Suppressor macrophage treated with lipopolysaccharide for 4 hours (primary cell): ENCODE data around the gene STK40.

Source experiments
- DNase-seq: peaks from one replicate; pipeline ENCODE4 v3.0.0-alpha.2; 2020

The STK40 gene, protein sequence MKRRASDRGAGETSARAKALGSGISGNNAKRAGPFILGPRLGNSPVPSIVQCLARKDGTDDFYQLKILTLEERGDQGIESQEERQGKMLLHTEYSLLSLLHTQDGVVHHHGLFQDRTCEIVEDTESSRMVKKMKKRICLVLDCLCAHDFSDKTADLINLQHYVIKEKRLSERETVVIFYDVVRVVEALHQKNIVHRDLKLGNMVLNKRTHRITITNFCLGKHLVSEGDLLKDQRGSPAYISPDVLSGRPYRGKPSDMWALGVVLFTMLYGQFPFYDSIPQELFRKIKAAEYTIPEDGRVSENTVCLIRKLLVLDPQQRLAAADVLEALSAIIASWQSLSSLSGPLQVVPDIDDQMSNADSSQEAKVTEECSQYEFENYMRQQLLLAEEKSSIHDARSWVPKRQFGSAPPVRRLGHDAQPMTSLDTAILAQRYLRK

DNA sequence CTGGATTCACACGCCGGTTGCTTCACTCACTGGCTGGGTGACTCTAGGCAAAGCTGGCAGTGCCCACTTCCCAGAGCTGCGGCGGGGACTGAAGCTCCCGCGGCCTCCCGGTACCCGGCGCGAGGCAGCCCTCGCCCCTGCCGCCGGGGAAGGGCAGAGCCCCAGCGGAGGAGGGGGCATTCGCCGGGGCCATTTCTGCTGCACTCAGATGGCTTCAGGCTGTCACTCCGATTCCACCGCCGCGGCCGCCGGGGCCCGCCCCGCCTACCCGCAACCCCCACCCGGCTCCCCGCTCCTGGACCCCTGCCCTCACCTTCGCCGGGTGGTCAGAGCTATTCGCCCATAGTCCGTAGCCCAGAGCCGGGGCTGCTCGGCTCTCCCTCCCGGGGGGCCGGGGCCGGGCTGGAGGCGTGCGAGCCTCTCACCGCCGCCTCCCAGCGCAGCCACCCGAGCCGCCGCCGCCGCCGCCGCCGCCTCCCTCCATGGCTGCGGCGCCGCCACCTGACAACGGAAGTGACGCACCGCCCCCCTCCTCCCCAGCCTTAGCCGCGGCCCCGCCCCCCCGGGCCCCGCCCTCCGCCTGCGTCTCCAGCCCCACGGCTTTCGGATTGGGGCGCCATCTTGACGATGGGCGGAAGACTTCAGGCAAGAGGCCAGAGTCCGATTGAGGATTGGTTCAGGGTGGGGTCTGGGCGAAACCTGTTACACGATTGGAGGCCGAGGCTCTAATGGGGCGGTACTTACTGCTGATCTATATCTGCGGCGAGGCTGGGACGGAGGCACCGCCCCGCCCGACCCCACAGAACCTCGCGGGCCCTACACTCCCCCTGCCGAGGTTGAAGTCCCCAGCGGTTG, at the start of gene STK40:
STK40 (minus strand) TSS at position 515 of the 855 bp plus-strand sequence. CDS start 24,592 bp downstream, outside the sequence.
- peak; percentile 99 for DNase-seq

DNA sequence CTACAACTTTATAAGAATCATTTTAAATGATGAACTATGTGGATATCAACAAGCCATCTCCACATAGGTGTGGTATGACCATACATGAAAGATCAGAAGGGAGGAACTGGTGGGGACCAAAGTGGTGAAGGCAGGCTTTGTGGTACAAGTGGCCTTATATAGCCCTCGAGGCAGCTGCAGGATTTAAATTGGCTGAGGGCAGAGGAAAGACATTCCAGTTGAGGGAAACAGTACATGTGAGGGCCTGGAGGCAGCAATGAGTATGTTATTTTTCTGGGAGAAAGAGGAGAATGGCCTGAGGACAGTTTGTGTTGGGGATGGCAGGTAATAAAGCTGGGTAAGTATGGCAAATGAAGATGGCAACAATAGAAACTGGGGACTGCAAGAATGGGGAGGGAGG, 47.4 kb upstream of the STK40 start:
- no peak for DNase-seq

DNA sequence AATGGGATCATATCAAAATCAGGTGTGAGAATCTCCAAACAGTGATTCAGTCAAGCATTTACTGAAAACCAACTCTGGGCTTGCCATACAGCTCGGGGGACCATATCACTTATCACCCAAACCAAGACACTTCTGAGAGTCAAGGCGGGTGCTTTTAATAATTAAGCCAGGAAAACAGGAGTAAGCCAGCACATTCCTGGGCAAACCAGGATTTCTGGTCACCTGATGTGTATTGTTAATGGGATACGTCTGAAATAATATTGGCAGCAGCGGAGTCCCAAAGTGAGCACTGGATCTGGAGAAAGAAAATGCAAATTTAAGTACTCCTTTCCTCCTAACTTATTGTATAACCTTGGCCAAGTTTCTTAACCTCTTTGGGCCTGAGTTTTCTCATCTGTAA, 46.9 kb upstream of the STK40 start:
- DNase-seq = no peak

DNA sequence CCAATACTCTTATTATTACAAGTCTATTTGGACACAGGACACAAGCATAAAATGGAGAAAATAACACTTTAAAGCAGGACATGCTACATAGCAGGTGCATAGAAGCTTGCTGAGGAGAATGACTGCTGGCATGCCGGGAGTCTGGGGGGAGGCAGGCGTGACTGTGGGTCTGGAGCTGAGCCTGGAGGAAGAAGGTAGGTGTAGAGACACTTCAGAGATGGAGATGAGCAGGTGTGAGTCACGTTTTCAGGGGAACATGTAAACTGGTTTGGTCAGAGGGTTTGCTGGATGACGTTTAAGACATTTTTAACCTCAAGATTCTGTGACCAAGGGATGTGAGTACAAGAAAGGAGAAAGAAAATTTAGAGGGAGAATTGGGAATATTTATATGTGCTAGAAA, 40.1 kb upstream of the STK40 start:
- DNase-seq = no peak

DNA sequence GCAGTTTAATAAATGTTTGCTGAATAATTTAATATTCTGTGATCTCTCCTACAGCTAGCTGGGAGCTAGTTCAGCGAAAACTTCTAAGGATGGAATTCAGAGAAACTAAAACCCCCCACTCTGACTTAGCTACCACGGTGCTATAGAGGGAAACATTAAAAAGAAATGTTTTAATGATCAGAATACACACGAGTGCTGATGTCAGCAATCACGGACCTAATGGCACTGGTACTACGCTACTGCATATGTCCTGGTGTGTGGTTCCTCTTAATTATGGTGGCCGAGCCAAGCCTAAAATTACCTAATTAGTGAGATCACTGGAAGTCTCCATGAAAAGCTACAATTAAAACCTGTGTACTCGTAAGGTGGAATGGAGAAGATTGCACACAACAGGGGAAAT, 35.9 kb upstream of the STK40 start:
- DNase-seq = no peak

DNA sequence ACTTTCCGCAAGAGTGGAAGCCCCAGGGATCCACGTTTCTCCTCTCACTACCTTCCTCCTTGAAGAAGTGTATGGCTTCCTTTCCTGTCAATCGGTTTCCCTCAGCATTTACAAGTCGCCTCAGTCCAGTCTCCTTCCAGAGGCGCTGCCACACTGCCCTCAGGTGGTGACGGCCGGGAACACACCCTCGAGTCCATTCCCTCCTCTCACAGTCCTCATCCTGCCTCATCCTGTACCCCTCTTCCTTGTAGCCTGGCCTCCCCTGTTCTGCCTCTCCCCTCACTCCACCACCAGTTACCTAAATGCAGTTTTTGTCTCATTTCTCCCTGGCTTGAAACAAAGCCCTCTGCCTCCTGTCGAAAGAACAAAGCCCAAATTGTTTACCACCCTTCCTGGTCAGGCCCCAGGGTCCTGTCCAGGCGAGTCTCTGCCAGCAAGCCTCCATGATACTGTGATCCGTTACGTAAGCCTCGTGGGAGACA, 35.2 kb upstream of the STK40 start:
- peak; percentile 93 for DNase-seq

DNA sequence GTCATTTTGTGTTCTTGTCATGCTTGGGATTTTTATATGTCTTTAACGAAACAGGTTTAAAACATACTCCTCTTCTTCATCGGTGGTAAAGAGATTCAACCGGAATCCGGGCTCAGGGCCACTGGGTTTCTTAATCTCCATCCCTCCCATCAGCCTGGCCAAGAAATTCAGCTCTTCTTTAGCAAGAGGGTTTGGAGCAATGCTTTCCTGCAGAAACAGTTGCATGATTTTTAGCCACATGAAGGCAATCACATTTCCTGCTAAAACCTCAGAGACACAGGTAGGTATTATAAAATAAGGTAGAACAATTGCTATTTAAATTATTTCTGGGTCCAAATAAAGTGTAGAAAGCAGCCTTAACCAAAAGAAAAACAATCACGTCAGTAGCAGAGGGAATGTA, 34.7 kb upstream of the STK40 start:
- DNase-seq = no peak

DNA sequence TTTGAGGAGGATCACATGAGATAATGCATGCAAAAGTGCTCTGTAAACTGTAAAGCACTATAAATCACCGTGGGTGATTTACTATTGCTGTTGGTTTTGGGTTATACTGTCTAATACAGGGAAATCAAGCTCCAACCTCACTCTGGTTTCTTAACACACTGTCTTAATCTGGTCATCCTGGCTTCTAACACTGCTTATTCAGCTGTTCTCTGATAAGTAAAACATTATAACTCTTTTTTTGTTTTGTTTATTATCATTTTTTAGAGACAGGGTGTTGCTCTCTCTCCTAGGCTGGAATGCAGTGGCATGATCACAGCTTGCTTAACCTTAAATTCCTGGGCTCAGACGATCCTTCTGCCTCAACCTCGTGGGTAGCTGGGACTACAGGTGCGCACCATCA, 33.8 kb upstream of the STK40 start:
- DNase-seq = no peak

DNA sequence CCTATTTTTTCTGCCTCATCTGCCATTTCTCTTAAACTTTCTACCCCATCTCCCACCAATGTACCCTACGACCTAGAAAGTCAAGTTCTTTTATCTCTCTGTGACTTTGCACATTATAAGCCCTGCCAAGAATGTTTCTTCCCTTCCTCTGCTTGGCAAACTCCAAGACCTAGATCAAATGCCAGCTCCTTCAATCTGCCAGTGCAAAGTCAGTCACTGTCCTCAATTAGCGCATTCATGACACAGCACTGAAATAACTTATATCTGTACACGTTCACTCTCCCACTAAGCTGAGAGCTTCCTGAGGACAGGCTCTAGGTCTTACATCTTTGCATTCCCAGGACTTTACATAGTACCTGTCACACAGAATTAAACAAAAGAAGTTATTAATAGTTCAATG, 33.4 kb upstream of the STK40 start:
- DNase-seq = no peak

DNA sequence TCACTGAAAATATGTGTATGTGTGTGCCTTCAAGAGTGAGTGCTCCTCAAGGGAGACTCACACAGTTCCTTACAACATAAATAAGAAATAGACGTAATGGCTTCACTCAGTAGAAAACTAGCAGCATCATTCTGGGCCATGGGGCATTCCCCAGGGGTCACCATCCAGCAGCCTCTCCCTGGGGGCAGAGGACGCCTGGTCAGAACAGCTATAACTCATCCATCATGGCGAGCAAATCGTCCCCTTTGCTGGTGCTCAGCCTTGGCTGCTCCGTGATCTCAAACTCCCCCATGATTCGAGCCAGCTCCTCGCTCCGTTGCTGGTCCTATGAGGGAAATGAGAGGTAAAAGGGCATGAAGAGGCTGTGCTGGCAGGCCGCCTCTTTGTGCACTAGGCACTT, 32.2 kb upstream of the STK40 start:
- no peak for DNase-seq

DNA sequence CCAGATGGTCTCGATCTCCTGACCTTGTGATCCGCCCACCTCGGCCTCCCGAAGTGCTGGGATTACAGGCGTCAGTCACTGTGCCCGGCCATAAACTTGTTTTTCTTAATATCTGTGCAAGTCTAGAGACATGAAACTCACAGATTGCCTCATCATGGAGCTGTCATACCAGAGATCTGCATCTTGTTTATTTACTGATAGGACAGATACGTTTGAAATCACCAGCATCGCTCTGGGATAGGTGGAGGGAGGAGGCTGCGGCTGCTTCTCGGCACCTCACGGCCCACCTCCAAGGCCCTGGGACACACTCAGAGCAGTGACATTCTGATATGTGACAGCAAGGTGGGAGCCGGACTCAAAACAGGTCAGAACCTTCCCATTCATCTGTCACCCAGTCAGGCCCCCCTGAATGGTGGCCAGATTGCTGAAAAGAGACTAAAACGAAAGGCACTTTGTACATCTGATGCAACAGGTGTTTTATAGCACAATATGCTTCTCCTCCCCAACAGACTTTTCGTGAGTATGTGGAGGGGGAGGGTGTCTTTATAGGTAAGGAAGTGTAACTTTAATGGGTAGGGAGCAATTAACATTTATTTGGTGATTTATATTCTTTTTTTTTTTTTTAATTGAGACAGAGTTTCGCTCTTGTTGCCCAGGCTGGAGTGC, 30.1 kb upstream of the STK40 start:
- DNase-seq = no peak

DNA sequence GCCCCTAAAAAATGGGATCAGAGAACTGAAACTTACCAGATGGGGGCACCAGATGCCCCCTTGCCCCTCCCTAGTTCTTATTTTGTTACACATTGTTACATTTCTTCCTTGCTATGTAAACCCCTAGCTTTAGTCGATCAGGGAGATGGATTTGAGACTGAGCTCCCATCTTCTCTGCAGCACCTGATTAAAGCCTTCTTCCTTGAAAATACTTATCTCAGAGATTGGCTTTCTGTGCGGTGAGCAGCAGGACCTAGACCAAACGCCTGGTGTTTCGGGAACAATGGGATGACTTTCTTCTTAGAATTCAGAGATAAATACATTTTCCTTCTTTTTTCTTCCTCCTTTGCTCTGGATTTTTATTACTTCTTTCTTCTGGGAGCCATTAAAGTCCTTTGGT, 28.7 kb upstream of the STK40 start:
- DNase-seq = no peak

DNA sequence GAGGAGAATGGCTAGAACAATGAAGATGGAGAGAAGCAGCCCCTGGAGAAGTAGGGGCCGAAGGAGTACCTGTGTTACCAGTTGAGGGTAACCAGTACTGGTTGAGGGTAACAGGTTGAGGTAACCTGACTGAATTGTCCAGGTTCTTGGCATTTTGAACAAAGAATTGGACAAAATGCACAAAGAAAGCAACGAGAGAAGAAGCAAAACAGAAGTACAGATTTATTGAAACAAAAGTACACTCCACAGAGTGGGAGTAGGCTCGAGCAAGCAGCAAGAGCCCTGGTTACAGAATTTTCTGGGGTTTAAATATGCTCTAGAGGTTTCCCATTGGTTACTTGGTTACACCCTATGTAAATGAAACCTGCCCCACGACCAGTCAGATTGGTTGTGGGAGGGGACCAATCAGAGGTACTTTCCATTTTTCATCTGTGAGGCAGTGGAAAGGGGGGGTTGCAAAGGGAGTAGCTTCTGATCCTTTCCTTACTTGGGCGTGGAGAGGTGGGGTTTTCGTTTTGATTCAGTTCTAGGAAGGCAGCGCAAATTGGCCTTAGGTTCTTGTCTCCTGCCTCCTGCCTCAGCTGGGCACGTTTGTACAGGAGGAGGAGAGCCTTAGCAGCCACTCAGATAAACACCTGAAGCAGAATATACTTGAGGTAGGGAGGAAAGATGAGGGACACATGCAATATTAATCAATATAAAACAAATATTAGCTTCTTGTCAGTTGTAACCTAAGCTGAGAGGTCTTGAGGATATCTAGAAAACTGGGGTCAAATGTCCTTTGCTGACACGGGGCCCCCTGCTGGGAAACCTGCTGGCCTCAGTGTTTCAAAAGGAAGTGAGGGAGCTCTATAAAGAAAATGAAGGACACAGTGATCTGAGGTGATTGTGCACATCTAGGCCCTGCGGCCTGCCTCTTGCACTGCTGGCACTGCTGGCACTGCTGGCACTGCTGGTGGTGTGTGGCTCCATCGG, 26.2 kb upstream of the STK40 start:
- DNase-seq = peak; percentile 74

DNA sequence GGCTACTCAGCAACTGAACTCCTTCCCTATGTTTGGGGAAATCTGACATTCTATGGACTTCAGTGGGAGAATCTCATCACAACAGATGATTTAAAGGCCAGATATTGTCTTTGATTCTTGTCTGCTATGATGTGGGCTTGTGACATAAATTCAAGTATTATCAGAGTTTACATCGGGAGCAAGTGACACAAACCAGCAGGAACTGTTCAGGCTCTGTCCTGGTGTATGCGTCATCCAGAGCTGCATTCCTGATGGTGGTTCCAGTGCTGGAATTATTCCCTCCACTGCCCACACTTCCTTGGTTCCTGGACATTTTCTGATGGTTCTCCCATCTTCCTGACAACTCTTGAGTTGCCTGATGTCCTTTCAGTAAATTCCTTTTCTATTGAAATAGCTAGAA, 22.8 kb upstream of the STK40 start:
- no peak for DNase-seq

DNA sequence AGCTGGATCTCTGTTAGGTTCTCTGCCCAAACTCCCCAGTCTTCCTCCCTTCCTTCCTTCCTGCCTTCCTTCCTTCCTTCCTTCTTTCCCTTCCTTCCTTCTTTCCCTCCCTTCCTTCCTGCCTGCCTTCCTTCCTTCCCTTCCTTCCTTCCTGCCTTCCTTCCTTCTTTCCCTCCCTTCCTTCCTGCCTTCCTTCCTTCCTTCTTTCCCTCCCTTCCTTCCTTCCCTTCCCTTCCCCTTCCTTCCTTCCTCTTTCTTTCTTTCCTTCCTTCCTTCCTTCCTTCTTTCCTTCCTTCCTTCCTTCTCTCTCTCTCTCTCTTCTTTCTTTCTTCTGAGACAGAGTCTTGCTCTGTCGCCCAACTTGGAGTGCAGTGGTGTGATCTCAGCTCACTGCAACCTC, 20.7 kb upstream of the STK40 start:
- no peak for DNase-seq

DNA sequence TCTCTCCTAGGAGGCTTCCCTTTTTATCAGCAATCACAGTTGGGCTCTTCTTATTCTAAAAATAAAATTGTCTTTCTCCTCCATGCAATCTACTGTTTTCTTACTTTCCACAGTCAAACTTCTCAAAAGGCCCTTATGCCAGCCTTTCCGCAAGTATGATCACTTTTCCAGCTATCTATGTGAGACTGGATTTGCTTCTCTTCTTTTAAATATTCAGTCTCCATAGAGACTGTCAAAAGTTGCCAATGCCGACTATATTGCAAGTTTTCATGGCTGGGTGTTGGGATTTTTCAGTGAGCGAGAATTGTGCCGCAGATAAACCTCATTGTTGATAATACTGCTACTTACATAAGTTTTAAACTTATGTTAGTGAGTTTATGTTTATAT, 16.8 kb upstream of the STK40 start:
- DNase-seq = no peak

DNA sequence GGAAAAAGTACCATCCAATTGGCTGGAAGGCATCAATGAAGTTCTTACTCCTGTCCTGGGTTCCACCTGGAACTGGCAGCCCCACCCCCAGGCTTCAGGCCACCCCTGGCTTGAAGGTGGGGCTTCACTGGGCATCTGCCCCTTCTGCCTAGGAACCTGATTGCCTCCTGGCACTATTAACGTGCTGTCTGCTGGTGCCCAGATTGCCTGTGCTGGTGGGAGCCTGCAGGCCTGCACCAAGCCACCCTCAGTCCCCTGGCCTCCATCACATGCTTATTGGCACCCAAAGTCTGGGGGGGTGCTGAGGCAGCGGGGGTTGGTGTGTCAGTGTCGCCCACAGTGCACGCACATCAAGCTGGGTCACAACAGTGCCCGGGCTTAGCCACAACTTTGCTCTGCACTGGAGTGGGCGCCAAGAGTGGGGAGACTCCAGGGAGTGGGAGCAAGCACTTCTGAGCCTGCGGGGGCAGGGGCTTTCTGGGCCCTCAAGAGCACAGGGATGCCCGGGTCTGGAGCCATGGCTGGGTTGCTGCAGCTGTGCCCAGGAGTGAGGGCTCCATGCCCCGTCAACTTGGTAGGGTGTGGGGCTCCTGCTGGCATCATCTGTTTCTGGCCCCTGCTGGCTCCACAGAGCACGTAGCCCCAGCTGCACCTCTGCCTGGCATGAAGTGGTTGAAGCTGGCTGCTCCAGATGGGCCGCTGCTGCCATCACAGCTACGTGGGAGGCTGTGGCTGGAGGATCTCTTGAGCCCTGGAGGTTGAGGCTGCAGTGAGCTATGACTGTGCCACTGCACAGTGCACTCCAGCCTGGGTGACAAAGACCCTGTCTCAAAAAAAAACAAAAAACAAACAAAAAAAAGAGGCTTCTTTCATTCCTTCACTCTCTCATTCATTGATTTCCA, 16.1 kb upstream of the STK40 start:
- DNase-seq = no peak

DNA sequence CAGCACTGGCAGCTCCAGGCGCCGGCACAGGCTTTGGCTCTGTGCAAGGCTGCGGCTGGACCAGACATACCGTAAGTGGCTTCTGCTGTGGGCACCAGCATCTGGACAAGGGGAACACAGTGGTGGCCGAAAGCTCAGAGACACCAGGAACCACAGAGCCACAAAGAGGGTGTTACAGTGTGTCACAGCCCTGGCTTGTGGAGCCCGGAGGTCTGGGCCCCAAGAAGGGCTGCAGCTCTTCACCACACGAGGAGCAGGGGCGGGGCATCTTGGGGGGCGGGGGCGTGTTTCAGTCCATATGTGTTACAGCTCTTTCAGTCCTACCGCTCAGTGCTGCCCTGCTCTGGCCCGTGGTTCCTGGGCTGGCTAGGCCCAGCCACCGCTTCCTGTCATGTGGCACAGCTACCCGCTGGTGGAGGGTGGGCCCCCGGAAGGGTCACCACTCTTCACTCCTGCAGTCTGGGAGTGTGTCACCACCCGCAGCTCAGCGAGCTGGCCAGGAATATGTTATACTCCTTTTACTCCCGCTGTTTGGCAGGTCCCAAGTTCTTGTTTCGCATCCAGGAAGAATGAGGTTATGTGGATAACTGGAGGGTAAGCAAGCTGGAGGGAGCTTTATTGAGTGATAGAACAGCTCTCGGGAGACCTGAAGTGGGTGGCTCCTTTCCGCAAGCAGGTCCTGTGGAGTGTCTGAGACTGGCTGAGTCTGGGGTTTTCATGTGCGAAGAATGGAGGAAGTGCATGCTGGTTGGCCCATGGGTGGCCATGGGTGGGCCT, 15.3 kb upstream of the STK40 start:
- DNase-seq = peak; percentile 90

DNA sequence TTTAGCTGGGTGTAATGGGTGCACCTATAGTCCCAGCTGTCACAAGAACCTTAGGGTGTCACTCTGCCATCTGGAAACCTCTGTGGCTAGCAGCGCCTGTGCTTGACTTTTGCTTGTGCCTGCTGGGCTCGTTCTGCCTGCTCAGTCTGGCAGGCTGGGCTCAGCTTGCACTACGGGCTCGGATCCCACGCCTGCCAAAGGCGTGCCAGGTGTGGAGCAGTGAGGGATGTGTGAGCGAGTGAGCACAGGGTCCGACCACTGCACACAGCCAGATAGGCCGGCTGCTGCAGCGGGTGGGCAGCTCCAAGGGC, 14.7 kb upstream of the STK40 start:
- DNase-seq = no peak

DNA sequence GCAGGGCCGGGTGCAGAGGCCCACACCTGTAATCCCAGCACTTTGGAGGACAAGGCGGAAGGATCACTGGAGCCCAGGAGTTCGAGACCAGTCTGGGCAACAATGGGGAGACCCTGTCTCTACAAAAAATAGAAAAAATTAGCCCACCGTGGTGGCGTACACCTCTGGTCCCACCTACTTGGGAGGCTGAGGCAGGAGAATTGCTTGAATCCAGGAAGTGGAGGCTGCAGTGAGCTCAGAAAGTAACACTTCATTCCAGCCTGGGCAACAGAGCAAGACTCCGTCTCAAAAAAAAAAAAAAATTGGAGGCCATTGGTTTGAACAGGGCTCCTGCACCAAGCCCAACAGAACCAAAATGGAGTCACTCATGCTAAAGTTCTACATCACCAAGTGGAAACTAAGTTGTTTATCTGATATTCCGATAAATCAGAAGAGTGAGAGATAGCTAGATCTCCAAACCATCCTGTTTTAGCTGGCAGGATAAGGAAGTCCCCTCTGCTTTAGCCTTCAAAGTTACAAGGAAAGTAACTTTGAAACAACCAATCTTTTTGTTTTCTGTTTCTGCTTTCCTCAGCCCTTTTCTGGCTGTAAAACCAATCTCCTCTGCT, 12.8 kb upstream of the STK40 start:
- DNase-seq = no peak
